ENCODE data around the gene EI24. TPM values are rescaled to one million over a fixed set of nuclear protein-coding genes. Genes with fewer than 3 reads are reported as not detected.
A peak's percentile ranks its signal among the peaks of the same experiment; 100 is the strongest.

EI24 gene
- total and polyA plus RNA-seq, 2 donors (not counting 1 experiment from before 2014, with no cell fraction given) = 12.9 to 21.9 TPM

- Histone ChIP-seq H4K20me1 (ENCODE audit: control insufficient read depth, insufficient read depth, low read length, poor library complexity, severe bottlenecking) (peaks cover 8% of the 10 kb centered on the region), H3K36me3 (replicated peaks in 1 of 2; ENCODE audit: control extremely low read depth in 1 of 2, control insufficient read depth in 1 of 2, extremely low read depth in 1 of 2, insufficient read depth in 2 of 2, low read length in 1 of 2) (peaks cover 0 to 13% of the 10 kb centered on the region in 2 experiments), H3K9me3 (ENCODE audit: control extremely low read depth in 1 of 3, control insufficient read depth in 2 of 3, insufficient read depth in 1 of 3, low read length in 2 of 3) (no peaks in the 10 kb centered on the region), H3K9ac (ENCODE audit: low read length) (peak overlapping the region; percentile 93), H2AFZ (ENCODE audit: insufficient read depth, low read depth, low read length, poor library complexity, severe bottlenecking) (peak overlapping the region; percentile 93), H3K4me2 (replicated peaks; ENCODE audit: low read depth, low read length, poor library complexity, severe bottlenecking) (peak overlapping the region; percentile 87), H3K27ac (ENCODE audit: low read length in 2 of 2) (peak overlapping the region; percentile 68 to 81), H3K4me3 (ENCODE audit: control extremely low read depth in 1 of 5, extremely low read depth in 1 of 5, insufficient read depth in 1 of 5, low read depth in 2 of 5, low read length in 4 of 5) (peak overlapping the region; percentile 18 to 97 (median 84)), H3K4me1 (ENCODE audit: control insufficient read depth in 2 of 2, insufficient read depth in 2 of 2, low read length in 2 of 2) (peaks cover 27 to 28% of the 10 kb centered on the region in 2 donors), H3K79me2 (ENCODE audit: control insufficient read depth, insufficient read depth, low read length) (peaks cover 59% of the 10 kb centered on the region), H3K27me3 (replicated peaks in 1 of 4; ENCODE audit: control extremely low read depth in 1 of 4, control insufficient read depth in 3 of 4, insufficient read depth in 4 of 4, low read length in 3 of 4) (no peaks in the 10 kb centered on the region)
- DNase-seq (no peak), ATAC-seq (ENCODE audit: low read depth) (no peak)
- WGBS (ENCODE audit: insufficient coverage) = 2% methylated on average over 14 of the region's 18 CpGs
- Mint-ChIP-seq H3K27ac (peak overlapping the region; percentile 97), H3K4me3 (peak overlapping the region; percentile 94), H3K9me3 (ENCODE audit: insufficient read depth) (no peaks in the 10 kb centered on the region), H3K27me3 (no peaks in the 10 kb centered on the region), H3K4me1 (peaks cover 41% of the 10 kb centered on the region)
- TF ChIP-seq EZH2 (IDR thresholded peaks at IDR 0.05; ENCODE audit: borderline replicate concordance, insufficient read depth, low read depth, low read length, poor library complexity, severe bottlenecking) = no peak
- TF ChIP-seq, protein P1, sequence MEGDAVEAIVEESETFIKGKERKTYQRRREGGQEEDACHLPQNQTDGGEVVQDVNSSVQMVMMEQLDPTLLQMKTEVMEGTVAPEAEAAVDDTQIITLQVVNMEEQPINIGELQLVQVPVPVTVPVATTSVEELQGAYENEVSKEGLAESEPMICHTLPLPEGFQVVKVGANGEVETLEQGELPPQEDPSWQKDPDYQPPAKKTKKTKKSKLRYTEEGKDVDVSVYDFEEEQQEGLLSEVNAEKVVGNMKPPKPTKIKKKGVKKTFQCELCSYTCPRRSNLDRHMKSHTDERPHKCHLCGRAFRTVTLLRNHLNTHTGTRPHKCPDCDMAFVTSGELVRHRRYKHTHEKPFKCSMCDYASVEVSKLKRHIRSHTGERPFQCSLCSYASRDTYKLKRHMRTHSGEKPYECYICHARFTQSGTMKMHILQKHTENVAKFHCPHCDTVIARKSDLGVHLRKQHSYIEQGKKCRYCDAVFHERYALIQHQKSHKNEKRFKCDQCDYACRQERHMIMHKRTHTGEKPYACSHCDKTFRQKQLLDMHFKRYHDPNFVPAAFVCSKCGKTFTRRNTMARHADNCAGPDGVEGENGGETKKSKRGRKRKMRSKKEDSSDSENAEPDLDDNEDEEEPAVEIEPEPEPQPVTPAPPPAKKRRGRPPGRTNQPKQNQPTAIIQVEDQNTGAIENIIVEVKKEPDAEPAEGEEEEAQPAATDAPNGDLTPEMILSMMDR (IDR thresholded peaks at IDR 0.05) = no peak
- ChIA-PET CTCF (interaction anchor here (2.4 kb wide), 1 partner anchor 24 kb away, joined by 10 read pairs; the partner anchor contains the start of gene EI24), POLR2A (interaction anchor here (0.9 to 2.3 kb wide), 5 partner anchors 8 to 640 kb away, joined by 3 to 14 read pairs (median 3); partner anchors contain the start of genes CHEK1 and EI24)
- intact Hi-C loops (cut with micrococcal nuclease) = loop anchor here (5.0 to 10.0 kb wide), 2 partner anchors 641 to 672 kb away; partner anchors contain the start of genes CCDC15, FOXRED1 and SRPRA
These were observed 24.0 kb downstream of the EI24 start for GRCh38 chr11:125593114-125593820.

- Histone ChIP-seq H3K4me2 (replicated peaks; ENCODE audit: low read depth, low read length, poor library complexity, severe bottlenecking) (peak overlapping the region; percentile 7), H3K4me1 (ENCODE audit: control insufficient read depth in 2 of 2, insufficient read depth in 2 of 2, low read length in 2 of 2) (peaks cover 27 to 28% of the 10 kb centered on the region in 2 donors), H3K9ac (ENCODE audit: low read length) (no peak overlapping the region), H4K20me1 (ENCODE audit: control insufficient read depth, insufficient read depth, low read length, poor library complexity, severe bottlenecking) (peaks cover 8% of the 10 kb centered on the region), H2AFZ (ENCODE audit: insufficient read depth, low read depth, low read length, poor library complexity, severe bottlenecking) (no peak overlapping the region), H3K27me3 (replicated peaks in 1 of 4; ENCODE audit: control extremely low read depth in 1 of 4, control insufficient read depth in 3 of 4, insufficient read depth in 4 of 4, low read length in 3 of 4) (no peaks in the 10 kb centered on the region), H3K4me3 (ENCODE audit: control extremely low read depth in 1 of 5, extremely low read depth in 1 of 5, insufficient read depth in 1 of 5, low read depth in 2 of 5, low read length in 4 of 5) (no peak overlapping the region), H3K36me3 (replicated peaks in 1 of 2; ENCODE audit: control extremely low read depth in 1 of 2, control insufficient read depth in 1 of 2, extremely low read depth in 1 of 2, insufficient read depth in 2 of 2, low read length in 1 of 2) (peaks cover 0 to 23% of the 10 kb centered on the region in 2 experiments), H3K27ac (ENCODE audit: low read length in 2 of 2) (peak overlapping the region in 1 of 2 donors; percentile 50), H3K9me3 (ENCODE audit: control extremely low read depth in 1 of 3, control insufficient read depth in 2 of 3, insufficient read depth in 1 of 3, low read length in 2 of 3) (no peaks in the 10 kb centered on the region), H3K79me2 (ENCODE audit: control insufficient read depth, insufficient read depth, low read length) (peaks cover 70% of the 10 kb centered on the region)
- WGBS (ENCODE audit: insufficient coverage) = no CpG with 5 or more reads among the region's 3 CpGs
- H3K4me3 Mint-ChIP-seq = peak overlapping the region; percentile 63
- no peak for ATAC-seq (ENCODE audit: low read depth)
- peaks cover 41% of the 10 kb centered on the region for H3K4me1 Mint-ChIP-seq
- DNase-seq = no peak
- ChIA-PET CTCF (no interaction called here), POLR2A (no interaction called here)
- H3K9me3 Mint-ChIP-seq (ENCODE audit: insufficient read depth) = no peaks in the 10 kb centered on the region
- intact Hi-C loops (cut with micrococcal nuclease) = loop anchor here (5.0 to 10.0 kb wide), 2 partner anchors 643 to 670 kb away; partner anchors contain the start of genes CCDC15, FOXRED1 and SRPRA
- no peak overlapping the region for H3K27ac Mint-ChIP-seq
- TF ChIP-seq EZH2 (IDR thresholded peaks at IDR 0.05; ENCODE audit: borderline replicate concordance, insufficient read depth, low read depth, low read length, poor library complexity, severe bottlenecking) = no peak
- TF ChIP-seq, protein P1 (IDR thresholded peaks at IDR 0.05) = no peak
- no peaks in the 10 kb centered on the region for H3K27me3 Mint-ChIP-seq
These were observed 25.7 kb downstream of the EI24 start for GRCh38 chr11:125594958-125595357.
